AG10803 (cell line): ENCODE results near the gene FAM13A.
A peak's percentile ranks its signal among the peaks of the same experiment; 100 is the strongest.

Source experiments
- DNase-seq: peaks from one replicate; pipeline ENCODE4 v3.0.0; 2010; ENCODE audit warnings: low read depth
- H3K4me3 ChIP-seq: 2 replicates; pipeline ENCODE4 v1.5.1; 2011; ENCODE audit warnings: mild to moderate bottlenecking, low read length, control low read depth
- CTCF ChIP-seq: conservative IDR thresholded peaks from 2 replicates; pipeline ENCODE4 v1.5.1; 2011; ENCODE audit warnings: mild to moderate bottlenecking, low read length, control low read depth, inconsistent platforms

The FAM13A gene

GRCh38 chr4:88765729-88766128 lies 291.3 kb downstream of the FAM13A start:
- DNase-seq = peak; percentile 88
- H3K4me3 ChIP-seq = no peak overlapping the region
- no peak for TF ChIP-seq CTCF

GRCh38 chr4:88763075-88763474 lies 293.9 kb downstream of the FAM13A start:
- no peak overlapping the region for H3K4me3 ChIP-seq
- TF ChIP-seq CTCF = no peak
- no peak for DNase-seq

GRCh38 chr4:88761861-88762523 lies 295.0 kb downstream of the FAM13A start:
- no peak for DNase-seq
- H3K4me3 ChIP-seq = no peak overlapping the region
- TF ChIP-seq CTCF = no peak

- no peak overlapping the region for H3K4me3 ChIP-seq
- no peak for TF ChIP-seq CTCF
- no peak for DNase-seq
Measured at GRCh38 chr4:88761342-88761741, 295.6 kb downstream of the FAM13A start.

GRCh38 chr4:88759895-88760290 lies 297.1 kb downstream of the FAM13A start:
- no peak overlapping the region for H3K4me3 ChIP-seq
- no peak for TF ChIP-seq CTCF
- DNase-seq = peak; percentile 13

- peak; percentile 66 for DNase-seq
- no peak overlapping the region for H3K4me3 ChIP-seq
- no peak for TF ChIP-seq CTCF
Measured at GRCh38 chr4:88759039-88759894, 297.7 kb downstream of the FAM13A start.

GRCh38 chr4:88758264-88758663 lies 298.7 kb downstream of the FAM13A start:
- no peak overlapping the region for H3K4me3 ChIP-seq
- TF ChIP-seq CTCF = no peak
- DNase-seq = no peak
